Amniotic epithelial cell (primary cell): ENCODE measurements around the gene TACR1.
"Not testable (repeated sequence)": the region's sequence is repeated elsewhere in the genome, so short reads cannot be mapped to it uniquely, and the experiment has no call there.

ENCODE experiments used
- DNase-seq: peaks from one replicate; pipeline ENCODE4 v3.0.0-alpha.2; 2010; ENCODE audit warnings: low read depth

Gene TACR1

GRCh38 chr2:75194184-75194868 lies 5.0 kb downstream of the TACR1 start:
- DNase-seq = no peak

DNA sequence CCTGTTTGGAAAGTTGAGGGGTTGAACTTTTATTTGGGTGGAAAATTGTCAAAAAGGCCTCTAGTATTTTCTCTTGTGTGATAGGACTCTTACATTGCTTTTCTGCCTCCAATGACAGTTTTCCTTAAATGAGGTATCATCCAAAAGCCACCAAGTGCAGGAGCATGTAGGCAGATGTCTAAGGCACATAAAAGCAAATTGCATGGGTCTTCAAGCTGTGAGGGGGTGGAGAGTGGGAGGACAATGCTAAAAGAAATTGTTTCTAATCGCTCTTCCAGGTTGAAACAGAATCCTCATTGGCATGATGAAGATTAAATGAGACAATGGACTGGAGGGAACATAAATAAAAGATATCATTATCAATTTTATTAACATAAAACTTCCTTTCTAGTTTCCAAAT lies 6.8 kb downstream of the TACR1 start:
- no peak for DNase-seq

GRCh38 chr2:75190271-75190990 lies 8.9 kb downstream of the TACR1 start:
- DNase-seq = no peak

DNA sequence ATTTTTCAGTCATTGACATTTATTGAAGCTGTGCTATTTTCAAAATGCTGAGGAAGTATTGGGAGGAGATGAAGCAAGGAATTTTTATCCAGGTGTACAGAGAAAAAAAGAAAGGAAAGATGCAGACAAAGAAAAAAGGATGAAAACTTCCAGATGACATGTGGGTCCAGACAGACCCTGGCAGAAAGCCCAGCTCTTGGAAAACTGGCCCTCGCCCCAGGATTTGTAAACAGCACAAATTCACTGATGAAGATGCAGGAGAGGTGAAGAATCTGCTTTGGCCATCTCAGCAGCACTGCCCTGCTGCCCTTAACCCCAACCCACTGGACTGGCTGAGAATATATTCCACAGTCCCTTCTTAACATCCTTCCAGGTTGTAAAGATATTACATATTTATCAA lies 12.5 kb downstream of the TACR1 start:
- no peak for DNase-seq

- no peak for DNase-seq
Measured at GRCh38 chr2:75182606-75183005, 16.7 kb downstream of the TACR1 start.

- DNase-seq = no peak
Measured at GRCh38 chr2:75180476-75180875, 18.8 kb downstream of the TACR1 start.

- DNase-seq = peak; percentile 16
Measured at GRCh38 chr2:75177427-75177826, 21.9 kb downstream of the TACR1 start.

DNA sequence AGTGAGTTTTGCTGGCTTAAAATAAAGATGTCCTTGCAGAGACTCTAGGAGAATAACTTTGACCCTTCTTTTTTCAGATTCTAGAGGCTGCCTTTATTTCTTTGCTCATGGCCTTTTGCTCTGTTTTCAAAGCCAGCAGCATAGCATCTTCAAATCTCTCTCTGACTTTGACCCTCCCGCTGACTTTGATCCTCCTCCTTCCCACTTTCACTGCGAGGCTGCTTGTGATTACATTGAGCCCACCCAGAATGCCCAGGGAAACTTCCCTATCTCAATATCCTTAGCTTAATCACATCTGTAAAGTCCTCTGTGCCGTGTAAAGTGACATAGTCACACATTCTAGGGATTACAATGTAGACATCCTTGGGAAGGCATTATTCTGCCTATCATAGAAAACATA lies 23.9 kb downstream of the TACR1 start:
- DNase-seq = no peak

DNA sequence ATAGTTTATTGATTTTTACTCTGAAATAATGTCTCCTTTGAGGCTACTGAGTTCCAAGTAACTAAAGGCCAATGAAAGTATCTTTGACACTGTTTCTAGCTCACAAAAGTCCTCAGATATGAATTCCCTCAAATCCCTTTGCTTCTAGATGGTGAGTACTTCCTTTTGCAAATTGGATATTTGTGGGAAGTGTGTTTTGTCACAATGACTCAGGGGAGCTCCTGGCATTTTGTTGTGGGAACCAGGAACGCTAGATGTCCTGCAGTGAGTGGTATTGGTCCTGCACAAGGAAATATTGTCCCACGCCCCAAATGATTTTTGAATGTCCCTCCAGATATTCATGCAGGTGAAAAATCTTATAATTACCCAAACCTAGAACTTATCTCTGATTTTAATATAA lies 24.3 kb downstream of the TACR1 start:
- no peak for DNase-seq

- no peak for DNase-seq
Measured at GRCh38 chr2:75174519-75174918, 24.8 kb downstream of the TACR1 start.

DNA sequence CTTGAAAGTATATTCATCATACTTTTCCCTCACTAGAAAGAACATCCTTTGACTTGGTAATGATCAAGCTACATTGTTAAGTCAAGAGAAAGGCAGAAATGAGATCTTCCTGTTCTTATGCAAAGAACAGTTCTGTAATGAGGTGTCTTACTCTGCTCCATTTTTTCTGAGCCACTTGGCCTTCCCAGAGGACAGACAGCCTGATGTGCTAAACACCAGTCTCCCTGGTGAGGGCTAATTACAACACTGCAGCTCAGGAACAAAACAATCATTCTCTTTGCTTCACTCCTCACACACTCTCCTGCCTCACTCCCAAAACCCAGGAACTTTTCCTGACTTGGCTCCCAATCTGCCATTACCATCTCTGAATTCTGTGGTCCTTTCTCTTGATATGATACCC lies 25.6 kb downstream of the TACR1 start:
- DNase-seq = no peak

DNA sequence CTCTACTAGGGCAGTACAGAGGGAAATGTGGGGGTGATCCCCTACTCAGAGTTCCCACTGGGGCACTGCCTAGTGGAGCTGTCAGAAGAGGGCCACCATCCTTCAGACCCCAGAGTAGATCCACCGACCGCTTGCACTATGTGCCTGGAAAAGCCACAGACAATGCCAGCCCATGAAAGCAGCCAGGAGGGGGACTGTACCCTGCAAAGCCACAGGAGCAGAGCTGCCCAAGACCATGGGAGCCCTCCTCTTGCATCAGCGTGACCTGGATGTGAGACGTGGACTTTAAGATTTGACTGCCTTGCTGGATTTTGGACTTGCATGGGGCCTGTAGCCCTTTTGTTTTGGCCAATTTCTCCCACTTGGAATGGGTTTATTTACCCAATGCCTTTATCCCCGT lies 27.9 kb downstream of the TACR1 start:
- not testable (repeated sequence) for DNase-seq

DNA sequence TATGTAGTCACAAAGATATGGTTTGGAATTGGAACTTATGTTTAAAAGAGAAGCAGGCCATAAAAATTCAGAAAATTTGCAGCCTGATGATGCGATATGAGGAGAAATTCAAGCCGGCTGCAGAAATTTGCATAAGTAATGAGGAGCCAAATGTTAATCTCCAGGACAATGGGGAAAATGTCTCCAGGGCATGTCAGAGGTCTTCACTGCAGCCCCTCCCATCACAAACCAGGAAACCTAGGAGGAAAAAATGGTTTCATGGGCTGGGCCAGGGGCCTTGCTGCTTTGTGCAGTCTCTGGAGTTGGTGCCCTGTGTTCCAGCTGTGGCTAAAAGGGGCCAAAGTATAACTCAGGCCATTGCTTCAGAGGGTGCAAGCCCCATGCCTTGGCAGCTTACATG lies 28.4 kb downstream of the TACR1 start:
- DNase-seq = no peak

DNA sequence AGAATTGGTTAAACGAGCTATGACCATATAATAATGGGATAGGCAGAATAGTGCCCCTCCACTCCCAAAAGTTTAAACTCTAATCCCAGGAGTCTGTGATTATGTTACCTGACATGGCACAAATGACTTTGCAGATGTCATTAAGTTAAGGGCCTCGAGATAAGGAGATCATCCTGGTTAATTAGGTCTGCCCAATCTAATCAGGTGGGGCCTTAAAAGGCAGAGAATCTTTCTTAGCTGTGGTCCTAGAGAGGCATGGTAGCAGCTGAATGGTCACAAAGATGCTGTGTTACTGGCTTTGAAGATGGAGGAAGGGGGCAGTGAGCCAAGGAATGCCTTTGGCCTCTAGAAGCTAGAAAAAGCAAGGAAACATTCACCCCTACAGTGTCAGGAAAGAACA lies 31.1 kb downstream of the TACR1 start:
- no peak for DNase-seq

DNA sequence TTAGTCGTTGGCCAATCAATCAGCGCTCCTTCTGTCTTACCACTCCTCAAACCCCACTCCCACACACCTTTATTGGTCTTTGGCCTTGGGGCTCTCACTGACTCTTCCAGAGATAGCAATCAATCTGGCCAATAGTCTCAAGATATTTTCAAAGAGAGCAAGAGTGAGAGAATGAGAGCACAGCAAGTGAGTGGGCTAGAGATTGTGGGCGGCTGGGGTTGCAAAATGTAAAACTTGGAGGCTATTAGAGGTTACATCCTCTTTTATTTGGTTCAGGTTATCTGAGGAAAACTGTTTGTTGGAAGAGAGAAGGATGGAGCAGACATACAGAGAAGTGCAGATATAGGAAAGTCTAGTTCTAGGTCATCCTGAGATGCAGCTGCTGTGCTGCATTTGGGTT lies 32.8 kb downstream of the TACR1 start:
- no peak for DNase-seq

- no peak for DNase-seq
Measured at GRCh38 chr2:75162897-75163296, 36.4 kb downstream of the TACR1 start.

GRCh38 chr2:75162259-75162658 lies 37.1 kb downstream of the TACR1 start:
- DNase-seq = no peak

DNA sequence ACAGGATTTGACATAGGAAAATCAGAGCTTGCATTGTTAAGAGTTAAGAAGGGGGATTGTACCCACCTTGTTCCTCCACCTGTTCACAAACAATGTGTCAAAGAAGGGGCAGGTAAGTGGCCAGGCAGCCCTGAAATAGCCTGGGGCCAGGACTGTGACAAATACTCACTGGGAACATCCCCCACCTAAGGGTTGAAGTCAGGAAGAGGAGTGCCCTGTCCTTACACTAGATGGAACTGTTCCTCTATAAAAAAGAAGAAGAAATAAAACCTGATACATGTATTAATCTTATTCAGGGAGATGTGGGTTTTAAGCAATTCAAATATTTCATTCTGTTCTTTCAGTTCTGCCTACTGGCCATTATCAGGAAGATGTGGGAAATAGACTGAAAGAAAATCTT lies 41.9 kb downstream of the TACR1 start:
- no peak for DNase-seq

- DNase-seq = no peak
Measured at GRCh38 chr2:75155115-75155514, 44.2 kb downstream of the TACR1 start.

DNA sequence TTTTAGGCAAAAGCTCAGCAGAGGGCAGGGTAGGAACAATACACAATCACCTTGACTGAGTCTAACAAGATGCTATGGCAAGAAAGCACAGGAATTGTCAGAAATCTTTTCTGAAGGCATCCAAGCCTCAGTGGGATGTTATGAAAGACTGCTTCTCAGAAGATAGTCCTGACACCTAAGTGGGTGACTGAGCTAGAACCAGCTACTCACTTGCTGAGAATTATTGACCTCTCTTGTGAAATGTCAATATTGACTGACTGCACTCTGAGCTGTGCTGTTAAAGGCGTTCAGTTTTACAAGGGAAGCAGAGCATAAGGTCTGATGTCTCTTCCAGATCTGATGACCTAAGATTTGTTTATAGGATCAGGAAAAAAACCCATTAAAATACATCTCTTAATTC lies 46.1 kb downstream of the TACR1 start:
- no peak for DNase-seq

GRCh38 chr2:75152243-75152642 lies 47.1 kb downstream of the TACR1 start:
- not testable (repeated sequence) for DNase-seq

DNA sequence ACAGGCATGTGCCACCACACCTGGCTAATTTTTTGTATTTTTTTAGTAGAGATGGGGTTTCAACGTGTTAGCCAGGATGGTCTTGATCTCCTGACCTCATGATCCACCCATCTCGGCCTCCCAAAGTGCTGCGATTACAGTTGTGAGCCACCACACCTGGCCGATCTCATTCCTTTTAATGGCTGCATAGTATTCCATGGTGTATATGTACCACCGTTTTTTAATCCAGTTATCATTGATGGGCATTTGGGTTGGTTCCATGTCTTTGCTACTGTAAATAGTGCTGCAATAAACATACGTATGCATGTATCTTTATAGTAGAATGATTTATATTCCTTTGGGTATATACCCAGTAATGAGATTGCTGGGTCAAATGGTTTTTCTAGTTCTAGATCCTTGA lies 51.4 kb downstream of the TACR1 start:
- not testable (repeated sequence) for DNase-seq

GRCh38 chr2:75146606-75147332 lies 52.6 kb downstream of the TACR1 start:
- DNase-seq = peak; percentile 31
